Stimulated activated CD4-positive, alpha-beta T cell treated with anti-CD3 and anti-CD28 coated beads, Interleukin-15, amount 100 ng/mL, for 1 hour (primary cell): ENCODE measurements around the gene FGFRL1.
"Not testable (repeated sequence)": the region's sequence is repeated elsewhere in the genome, so short reads cannot be mapped to it uniquely, and the experiment has no call there.

Experiments
- DNase-seq, 2 donors: peaks; one replicate each; pipeline ENCODE4 v3.0.0-alpha.2; 2020; ENCODE audit warnings: low read depth in 1 of 2, low spot score in 1 of 2

The FGFRL1 gene

DNA sequence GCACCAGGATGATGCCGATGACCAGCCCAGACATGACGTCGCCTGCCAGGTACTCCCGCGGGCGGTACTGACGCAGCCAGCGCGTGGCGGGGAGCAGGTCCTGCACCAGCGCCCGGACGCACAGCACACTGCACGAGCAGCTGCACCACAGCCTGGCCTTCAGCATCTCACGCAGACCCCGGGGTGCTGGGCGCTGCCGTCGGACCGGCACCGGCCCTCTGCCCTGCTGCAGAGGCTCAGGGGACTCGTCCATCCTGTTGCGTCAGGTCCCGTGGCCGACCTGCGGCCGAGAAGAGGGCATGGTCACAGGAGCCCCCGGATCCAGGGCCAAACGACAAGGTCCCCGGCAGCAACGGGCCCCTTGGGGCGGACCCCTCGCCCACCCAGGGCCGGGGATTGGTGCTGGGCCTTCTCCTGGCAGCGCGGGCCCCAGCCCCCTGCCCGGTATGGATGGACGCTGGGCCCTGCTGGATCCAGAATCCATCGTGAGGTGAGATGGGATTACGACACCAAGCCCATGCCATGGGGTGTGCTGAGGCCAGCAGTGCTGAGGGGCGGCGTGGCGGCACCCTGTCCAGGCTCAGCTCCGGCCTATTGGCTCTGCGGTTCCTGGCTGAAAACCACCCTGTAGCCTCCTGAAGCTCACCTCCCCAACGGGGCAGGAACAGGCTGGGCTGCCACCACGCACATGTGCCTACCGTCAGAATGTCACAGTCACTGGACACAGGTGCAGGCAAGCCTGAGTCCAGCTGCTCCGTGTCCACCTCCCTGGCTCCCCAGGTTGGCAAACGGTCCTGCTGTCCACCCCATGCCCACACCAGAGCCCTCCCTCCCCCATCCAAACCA, 19.8 kb upstream of the FGFRL1 start:
- DNase-seq: no peak

DNA sequence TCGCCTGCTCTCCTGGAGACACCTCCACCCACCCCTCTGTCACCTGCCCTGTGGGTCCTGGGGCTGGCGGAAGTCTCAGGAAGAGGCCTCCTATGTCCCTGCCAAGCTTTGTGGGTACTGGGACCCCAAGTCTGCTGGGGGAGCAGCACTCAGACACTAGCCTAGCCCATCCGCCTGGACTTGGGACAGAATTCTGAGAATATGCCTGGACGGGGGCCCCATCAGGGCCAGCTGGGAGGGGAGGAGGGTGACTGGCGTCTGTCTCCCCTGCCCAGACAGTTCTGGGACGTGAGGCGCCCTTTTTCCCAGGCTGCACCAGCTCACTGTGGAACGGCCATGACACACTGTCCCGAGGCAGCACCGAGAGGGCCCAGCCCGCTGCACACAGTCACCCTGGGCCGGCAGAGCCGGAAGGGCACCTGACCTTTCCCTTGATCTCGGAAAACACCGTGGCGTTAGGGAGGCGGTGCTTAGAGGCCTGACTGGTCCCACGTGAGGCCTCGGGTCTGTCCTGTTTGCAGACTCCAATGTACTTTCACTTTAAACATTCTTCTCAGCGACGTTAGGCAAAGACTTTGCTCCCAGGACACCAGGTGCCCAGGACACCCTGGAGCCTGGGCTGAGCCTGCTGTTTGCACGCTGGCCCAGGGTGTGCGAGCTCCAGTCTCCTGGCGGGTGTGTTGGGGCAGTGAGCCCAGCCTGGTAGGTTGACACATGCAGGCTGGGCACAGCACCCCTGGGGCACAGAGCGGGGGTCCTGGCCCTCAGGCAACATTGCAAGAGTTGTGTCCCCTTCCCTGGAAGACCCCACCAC, 18.9 kb upstream of the FGFRL1 start:
- DNase-seq: no peak

DNA sequence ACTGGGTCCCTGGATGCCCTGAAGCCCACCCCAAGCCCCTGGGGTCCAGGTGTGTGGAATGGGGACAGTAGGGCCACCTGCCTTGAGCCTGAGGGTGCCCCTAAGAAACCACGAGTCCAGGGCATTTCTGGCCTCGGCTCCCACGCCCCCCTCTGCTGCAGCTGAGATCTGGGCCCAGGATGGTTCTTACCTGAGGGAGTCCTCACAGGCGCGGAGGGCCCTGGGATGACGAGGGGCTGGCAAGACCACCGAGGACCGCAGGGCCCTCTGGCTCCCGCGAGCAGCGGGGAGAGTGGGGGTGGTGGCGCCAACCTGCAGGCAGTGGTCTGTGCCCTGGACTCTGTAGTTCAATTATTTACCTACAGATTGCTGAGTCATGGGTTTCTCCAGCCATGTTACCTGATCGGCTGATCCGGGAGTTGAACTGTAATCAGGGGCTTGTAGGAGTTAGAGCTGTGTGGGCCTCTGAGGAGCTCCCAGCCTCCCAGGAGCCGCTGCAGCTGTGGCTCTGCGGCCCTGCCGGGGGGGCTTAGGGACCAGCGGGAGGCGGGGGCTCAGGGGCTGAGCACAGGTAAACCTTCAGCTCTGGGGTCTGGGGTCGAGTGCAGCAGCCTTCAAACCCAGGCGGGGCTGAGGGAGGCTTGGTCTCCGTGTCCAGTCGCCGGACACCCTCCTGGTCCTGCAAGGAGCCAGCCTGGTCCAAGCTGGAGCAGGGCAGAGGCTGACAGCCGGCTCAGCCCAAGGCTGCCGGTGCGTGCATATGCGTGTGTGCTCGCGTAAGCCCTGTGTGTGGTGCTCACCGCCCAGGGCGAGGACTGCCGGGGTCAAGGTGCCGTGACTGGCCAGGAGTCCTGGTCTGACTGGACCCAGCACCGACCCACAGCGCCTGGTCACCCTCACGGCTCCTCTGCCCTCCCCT, 18.1 kb upstream of the FGFRL1 start, which contains the start of gene SLC26A1:
Gene SLC26A1, minus strand, starts transcription at position 294 of the 919 bp plus-strand sequence. CDS start 1,701 bp downstream, outside the sequence.
- no peak for DNase-seq

DNA sequence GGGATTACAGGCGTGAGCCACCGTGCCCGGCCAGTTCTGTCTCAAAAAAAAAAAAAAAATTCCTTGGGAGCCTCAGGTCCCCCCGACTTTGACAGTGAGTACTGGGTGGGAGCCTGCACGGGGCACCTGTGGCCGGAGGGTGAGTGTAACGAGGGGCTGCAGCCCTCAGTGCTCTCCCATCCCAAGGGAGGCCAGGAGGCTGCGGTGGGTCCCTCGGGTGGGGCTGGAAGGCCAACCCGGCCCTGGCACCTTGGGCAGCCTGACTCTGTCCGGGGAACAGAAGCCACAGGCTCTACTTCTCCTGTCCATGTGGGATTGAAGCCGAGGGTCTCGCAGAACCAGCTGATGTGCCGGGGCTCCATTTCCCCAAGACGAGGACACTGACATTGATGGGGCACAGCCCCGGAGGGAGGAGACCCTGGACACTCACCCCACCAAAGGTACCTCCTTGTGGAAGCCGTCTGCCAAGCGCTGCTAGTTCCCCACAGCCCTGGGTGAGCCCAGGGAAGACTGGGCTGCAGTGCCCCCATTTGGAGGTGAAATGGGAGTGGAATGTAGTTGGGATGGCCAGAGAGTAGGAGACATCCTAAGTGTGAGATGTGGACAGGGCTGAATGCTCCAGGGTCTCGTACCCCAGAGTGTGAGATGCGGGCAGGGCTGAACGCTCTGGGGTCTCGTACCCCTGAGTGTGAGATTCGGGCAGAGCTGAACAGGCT, 16.0 kb upstream of the FGFRL1 start:
- DNase-seq: no peak

DNA sequence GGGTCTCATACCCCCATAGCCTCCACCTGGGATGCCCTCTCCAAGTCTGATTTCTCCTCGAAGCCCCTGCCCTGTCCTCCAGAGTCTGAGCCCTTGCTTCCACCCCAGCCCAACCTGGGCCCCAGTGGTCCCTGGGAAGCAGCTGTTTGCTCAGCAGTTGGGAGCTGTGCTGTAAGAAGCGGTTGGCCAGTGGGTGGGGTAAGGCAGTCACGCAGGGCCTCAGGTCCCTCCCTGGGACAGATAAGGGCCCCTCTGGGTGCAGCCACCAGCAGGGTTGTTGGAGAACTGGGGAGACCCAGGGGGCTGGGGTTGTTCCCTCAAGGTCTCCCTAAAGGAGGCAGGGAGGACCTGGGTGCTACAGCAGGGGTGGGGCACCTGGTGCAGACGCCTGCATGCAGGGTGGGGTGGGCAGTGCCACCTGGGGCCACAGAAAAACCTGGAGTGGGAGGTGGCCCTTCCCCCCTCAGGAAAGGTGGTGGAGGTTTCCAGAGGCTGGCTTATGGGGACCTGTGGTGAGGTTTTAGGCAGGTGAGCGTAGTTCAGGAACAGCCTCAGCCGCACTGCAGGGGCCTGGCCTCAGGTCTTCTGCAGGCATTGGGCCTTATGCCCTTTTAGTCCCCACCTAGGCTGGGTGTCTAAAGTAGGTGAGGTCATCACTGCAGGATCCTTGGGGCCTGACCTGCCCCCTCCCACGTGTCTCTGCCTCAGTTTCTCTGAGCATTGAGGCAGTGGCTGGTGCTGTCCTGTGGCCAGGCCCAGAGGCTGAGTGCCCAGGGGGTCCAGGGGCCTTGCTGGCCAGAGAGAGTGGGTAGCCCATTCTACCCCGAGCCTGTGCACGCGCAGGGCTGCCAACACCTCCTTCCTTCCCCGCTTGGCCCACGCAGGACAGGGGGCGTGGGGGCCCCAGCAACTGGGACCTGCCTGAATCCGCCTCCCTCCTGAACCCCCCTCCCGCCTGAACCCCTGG, 15.1 kb upstream of the FGFRL1 start:
- DNase-seq: no peak

DNA sequence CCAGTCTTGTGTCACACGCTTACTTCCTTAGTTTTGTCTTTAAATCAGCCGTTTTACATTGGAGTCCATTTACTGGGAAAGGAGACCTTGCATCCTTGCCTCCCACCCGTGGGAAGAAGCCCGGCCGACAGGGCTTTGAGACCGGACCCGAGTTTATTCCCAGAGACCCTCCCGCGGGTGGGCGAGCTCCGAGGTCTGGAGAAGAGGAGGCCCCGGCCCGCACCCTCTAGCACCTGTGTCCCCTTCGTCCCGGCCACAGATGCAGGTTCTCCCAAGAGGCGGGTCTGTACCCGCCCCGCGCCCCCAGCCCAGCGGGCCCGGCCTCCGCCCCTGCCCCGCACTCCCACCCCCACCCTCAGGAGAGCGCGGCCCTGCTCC, 14.4 kb upstream of the FGFRL1 start:
- no peak for DNase-seq

DNA sequence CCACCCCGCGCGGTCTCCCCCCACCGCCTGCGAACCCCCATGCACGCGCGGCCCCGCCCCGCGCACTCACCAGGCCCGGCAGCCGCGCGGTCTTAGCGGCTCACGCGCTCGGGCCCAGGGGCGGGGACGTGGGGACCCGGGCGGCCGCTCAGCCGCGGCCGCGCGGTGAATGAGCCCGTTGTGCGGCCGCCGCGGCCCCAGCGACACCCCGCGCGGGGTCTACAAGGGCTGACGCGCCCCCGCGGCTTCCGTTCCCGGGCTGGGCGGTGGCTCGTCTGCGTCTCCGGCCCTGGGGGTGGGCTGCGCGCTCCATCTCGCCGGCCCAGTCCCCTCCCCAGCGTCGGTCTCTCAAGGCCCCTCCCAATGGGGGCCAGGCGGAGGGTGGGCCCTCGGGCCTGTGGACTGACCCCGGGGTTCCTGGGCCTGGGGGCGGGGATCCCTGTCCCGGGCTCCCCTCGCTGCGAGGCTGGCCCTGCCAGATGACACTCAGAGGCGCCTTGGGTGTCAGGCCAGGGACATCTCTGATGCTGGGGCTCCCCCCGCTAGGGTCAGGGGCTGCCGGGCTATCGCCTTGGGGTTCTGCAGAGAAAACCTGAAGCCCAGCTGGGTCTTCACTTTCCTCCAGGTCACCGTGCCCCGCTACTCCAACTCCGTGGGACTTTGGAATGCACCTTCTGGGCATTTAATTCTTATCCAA, 13.9 kb upstream of the FGFRL1 start:
- no peak for DNase-seq

DNA sequence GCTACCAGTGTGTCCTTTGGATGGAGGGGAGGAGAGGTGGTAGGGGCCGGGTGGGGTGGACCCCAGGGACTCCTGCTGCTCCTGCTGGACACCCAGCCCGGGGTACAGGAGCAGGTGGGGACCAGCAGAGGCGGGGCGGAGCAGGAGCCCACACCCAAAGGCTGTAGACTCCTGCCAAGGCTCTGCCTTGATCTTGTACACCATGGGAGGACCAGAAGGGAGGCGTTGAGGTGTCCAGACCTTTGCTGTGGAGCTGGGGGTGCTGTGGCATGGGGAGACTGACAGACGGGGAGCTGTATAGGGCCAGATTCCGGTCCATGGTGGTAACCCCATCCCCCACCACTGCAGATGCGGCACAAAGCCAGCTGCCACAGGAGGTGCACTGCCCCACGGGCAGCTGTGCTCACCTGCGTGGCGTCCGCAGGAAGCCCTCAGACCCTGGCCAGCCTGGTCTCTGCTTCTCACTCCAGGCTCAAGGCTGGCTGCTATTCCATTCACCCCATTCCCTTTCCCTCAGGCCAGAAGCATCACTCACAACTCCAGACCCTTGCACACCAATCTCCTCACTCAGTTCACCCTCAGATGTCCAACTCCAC, 13.2 kb upstream of the FGFRL1 start:
- DNase-seq: no peak

DNA sequence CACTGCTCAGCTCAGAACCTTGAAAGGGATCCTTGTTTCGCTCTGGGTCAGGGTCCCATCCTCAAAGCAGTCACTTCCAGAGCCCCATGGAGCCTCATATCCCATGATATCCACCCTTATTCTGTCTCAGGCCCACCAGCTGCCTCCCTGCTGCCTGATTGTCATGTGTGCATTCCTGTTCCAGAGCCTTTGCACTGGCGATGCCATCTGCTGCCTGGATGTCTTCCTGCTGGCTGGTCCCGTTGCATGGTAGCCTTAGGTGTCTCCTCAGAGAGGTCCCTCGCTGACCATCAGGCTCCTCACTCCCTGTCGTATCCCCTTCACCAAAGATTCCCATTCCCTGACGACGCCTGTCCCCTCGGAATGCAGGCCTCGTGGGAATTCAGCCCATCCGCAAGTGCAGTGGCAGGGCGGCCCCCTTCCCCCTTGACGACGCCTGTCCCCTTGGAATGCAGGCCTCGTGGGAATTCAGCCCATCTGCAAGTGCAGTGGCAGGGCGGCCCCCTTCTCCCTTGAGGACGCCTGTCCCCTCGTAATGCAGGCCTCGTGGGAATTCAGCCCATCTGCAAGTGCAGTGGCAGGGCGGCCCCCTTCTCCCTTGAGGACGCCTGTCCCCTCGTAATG, 12.1 kb upstream of the FGFRL1 start:
- not testable (repeated sequence) for DNase-seq

DNA sequence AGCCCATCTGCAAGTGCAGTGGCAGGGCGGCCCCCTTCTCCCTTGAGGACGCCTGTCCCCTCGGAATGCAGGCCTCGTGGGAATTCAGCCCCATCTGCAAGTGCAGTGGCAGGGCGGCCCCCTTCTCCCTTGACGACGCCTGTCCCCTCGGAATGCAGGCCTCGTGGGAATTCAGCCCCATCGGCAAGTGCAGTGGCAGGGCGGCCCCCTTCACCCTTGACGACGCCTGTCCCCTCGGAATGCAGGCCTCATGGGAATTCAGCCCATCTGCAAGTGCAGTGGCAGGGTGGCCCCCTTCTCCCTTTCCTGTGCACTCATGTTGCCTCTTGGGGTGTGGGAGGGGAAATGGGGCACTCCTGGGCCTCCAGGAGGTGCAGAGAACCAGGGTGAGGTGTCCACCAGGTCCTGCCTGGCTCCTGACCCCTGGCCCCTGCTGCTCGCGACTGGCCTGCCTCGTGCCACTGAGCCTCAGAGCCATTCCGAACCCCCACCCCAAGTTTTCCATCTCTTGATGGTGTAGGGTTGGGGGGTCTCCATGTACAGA, 11.5 kb upstream of the FGFRL1 start:
- DNase-seq: no peak

DNA sequence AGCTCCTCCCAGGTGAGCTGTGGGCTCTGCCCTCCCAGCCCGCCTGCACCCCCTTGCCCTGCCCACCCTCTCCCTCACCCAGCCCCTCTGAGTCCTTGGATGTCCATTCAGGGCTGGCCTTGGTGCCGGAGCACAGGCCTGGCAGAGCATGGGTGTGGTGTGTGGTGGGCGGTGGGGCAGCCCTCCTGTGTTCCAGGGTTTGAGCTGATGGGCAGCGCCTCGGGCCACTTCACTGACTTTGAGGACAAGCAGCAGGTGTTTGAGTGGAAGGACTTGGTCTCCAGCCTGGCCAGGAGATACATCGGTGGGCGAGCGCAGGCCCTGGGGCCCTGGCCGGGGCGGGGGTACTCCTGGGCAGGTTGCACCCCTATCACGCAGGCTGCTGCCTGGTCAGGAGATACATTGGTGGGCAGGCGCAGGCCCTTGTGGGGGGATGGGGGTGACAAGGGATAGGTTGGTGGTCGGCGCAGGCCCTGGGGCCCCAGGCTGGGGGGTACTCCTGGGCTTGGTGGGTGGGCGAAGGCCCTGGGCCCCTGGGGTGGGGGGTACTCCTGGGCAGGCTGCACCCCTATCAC, 10.7 kb upstream of the FGFRL1 start:
- no peak for DNase-seq

DNA sequence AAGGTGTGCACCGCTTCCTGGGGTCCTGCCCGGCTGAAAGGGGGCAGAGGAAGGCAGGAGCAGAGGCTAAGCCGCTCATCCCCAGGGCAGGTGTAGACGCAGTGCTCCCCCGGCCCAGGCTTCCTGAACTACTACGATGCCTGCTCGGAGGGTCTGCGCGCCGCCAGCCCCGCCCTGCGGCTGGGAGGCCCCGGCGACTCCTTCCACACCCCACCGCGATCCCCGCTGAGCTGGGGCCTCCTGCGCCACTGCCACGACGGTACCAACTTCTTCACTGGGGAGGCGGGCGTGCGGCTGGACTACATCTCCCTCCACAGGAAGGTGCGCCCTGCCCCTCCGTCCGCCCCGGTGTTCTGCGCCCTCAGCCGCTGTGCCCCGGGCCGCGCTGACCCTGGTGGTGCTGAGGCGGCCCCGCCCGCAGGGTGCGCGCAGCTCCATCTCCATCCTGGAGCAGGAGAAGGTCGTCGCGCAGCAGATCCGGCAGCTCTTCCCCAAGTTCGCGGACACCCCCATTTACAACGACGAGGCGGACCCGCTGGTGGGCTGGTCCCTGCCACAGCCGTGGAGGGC, 9.8 kb upstream of the FGFRL1 start:
- no peak for DNase-seq

DNA sequence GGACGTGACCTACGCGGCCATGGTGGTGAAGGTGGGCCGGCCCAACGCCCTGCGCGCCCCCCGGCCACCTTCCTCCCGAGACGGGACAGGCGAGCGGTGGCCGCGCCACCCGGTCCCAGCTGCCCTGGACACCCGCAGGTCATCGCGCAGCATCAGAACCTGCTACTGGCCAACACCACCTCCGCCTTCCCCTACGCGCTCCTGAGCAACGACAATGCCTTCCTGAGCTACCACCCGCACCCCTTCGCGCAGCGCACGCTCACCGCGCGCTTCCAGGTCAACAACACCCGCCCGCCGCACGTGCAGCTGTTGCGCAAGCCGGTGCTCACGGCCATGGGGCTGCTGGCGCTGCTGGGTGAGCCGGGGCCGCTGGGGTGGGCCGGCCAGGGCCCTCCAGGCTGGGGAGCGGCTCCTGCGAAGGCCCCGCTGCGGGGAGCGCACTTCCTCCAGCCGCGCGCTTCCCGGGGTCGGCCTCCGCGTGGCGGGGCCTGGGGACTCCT, 9.2 kb upstream of the FGFRL1 start:
- DNase-seq: no peak

DNA sequence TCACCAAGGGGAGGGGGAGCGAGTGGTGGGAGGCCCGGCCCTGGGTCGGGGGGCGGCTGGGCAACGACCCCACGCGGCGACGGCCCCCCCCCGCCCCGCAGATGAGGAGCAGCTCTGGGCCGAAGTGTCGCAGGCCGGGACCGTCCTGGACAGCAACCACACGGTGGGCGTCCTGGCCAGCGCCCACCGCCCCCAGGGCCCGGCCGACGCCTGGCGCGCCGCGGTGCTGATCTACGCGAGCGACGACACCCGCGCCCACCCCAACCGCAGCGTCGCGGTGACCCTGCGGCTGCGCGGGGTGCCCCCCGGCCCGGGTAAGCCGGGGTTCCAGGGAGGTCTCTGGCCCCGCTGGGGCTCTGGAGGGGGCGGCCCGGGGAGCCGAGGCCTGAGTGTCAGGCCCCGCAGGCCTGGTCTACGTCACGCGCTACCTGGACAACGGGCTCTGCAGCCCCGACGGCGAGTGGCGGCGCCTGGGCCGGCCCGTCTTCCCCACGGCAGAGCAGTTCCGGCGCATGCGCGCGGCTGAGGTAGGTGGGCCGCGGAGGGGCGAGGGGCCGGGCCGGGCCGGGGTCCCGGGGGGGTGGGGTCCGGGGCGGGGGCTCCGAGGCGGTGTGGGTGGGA, 8.7 kb upstream of the FGFRL1 start:
- DNase-seq: no peak

DNA sequence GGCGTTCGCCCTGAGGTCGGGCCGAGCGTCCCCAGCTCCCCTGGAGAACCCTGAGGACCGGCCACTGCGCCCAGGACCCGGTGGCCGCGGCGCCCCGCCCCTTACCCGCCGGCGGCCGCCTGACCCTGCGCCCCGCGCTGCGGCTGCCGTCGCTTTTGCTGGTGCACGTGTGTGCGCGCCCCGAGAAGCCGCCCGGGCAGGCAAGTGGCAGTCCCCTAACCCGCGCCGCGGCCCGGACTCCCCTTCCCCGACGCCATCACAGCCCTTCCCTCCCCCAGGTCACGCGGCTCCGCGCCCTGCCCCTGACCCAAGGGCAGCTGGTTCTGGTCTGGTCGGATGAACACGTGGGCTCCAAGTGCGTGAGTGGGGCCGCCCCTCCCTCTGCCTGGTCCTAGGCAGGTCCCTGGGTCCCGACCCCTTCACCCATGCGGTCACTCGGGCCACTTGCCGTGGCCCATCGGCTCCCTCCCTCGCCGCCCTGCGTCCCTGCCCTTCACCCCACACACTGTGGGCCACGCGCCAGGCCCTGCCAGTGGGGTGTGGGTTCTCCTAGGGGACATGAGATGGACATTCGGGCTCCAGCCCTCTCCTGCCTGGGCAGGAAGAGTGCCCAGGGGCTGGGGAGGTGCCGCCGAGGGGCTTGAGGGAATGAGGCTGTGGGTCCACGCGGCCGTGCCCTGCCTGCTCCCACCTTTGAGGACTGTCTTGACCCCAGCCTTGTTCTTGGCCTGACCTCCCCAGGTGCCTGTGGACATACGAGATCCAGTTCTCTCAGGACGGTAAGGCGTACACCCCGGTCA, 8.0 kb upstream of the FGFRL1 start:
- no peak for DNase-seq

DNA sequence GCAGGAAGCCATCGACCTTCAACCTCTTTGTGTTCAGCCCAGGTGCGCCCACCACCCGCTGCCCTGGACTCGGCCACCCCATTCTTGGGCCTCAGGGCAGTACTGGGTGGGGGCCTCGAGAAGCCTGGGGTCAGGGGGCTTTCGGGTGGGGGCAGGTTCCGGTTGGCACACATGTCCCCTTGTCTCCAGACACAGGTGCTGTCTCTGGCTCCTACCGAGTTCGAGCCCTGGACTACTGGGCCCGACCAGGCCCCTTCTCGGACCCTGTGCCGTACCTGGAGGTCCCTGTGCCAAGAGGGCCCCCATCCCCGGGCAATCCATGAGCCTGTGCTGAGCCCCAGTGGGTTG, 7.4 kb upstream of the FGFRL1 start:
- no peak for DNase-seq
